ENCODE measurements around the gene TSR1. TPM values are rescaled to one million over a fixed set of nuclear protein-coding genes. Genes with fewer than 3 reads are reported as not detected.

Gene TSR1
- total and polyA plus RNA-seq, 10 donors = 8.2 to 30.4 (median 19.6) TPM

GRCh38 chr17:2372180-2372579, 35.9 kb upstream of the TSR1 start:
- Histone ChIP-seq H3K4me1 (peaks cover 0 to 17% (median 0%) of the 10 kb centered on the region in 6 donors), H3K36me3 (peaks cover 0 to 90% (median 47%) of the 10 kb centered on the region in 6 donors), H3K27me3 (replicated peaks in 1 of 7) (no peaks in the 10 kb centered on the region), H3K9me3 (no peaks in the 10 kb centered on the region), H3K27ac (no peak overlapping the region), H3K4me3 (no peak overlapping the region)
- no peak for TF ChIP-seq POLR2A (IDR thresholded peaks at IDR 0.05)
- TF ChIP-seq POLR2AphosphoS5 (IDR thresholded peaks at IDR 0.05) = no peak
- TF ChIP-seq CTCF (IDR thresholded peaks at IDR 0.05 in 8 of 11, conservative IDR thresholded peaks at IDR 0.05 in 3 of 11) = no peak
- intact Hi-C loops (cut with DNase I; ENCODE audit: low total_unique reads) = no loop called here
- 96 to 98% (median 97%) methylated on average over 19 to 26 of the region's 26 CpGs for WGBS, 5 donors
- no peak for DNase-seq

- no peak overlapping the region for H3K4me3 ChIP-seq
- no peak for DNase-seq
- H3K27me3 ChIP-seq (replicated peaks in 1 of 7) = no peaks in the 10 kb centered on the region
- 91 to 98% (median 94%) methylated on average over 27 to 30 of the region's 30 CpGs for WGBS, 5 donors
- no peak overlapping the region for H3K27ac ChIP-seq
- TF ChIP-seq CTCF (IDR thresholded peaks at IDR 0.05 in 8 of 11, conservative IDR thresholded peaks at IDR 0.05 in 3 of 11) (no peak), POLR2AphosphoS5 (IDR thresholded peaks at IDR 0.05) (peak in 1 of 3 donors; percentile 47), POLR2A (IDR thresholded peaks at IDR 0.05) (no peak)
- peaks cover 0 to 17% (median 0%) of the 10 kb centered on the region in 6 donors for H3K4me1 ChIP-seq
- no peaks in the 10 kb centered on the region for H3K9me3 ChIP-seq
- intact Hi-C loops (cut with DNase I; ENCODE audit: low total_unique reads) = no loop called here
- peaks cover 0 to 90% (median 47%) of the 10 kb centered on the region in 6 donors for H3K36me3 ChIP-seq
Observed at GRCh38 chr17:2371183-2372130, 35.2 kb upstream of the TSR1 start.

DNA sequence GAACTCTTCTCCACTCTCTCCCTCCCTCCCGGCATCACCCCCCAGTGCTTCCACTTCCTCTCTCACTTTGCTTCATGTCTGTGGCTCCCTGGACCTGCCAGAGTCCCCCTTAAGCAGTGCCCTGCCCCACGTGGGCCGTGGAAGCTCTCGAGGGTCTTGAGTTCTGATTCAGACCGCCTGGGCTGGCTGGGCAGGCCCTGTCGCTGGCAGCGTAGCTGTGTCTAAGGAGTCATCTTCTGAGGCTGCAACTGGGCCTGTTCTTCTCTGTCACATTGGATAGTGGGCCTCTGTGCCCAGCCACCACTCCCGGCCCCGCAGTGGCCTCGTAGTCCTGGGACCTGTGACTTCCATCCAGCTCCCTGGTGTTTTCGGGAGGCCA, 33.9 kb upstream of the TSR1 start:
- no peak overlapping the region for H3K27ac ChIP-seq
- no peak overlapping the region for H3K4me3 ChIP-seq
- H3K27me3 ChIP-seq (replicated peaks in 1 of 7) = no peaks in the 10 kb centered on the region
- H3K4me1 ChIP-seq = peaks cover 0 to 17% (median 0%) of the 10 kb centered on the region in 6 donors
- no peaks in the 10 kb centered on the region for H3K9me3 ChIP-seq
- no peak for DNase-seq
- intact Hi-C loops (cut with DNase I; ENCODE audit: low total_unique reads) = no loop called here
- no peak for TF ChIP-seq CTCF (IDR thresholded peaks at IDR 0.05 in 8 of 11, conservative IDR thresholded peaks at IDR 0.05 in 3 of 11)
- TF ChIP-seq POLR2AphosphoS5 (IDR thresholded peaks at IDR 0.05) = no peak
- TF ChIP-seq POLR2A (IDR thresholded peaks at IDR 0.05) = no peak
- peaks cover 0 to 90% (median 42%) of the 10 kb centered on the region in 6 donors for H3K36me3 ChIP-seq
- 85 to 91% (median 89%) methylated on average over 7 to 11 of the region's 11 CpGs for WGBS, 5 donors

GRCh38 chr17:2369551-2370210, 33.4 kb upstream of the TSR1 start:
- DNase-seq = no peak
- 62 to 82% (median 74%) methylated on average over 18 to 20 of the region's 20 CpGs for WGBS, 5 donors
- peaks cover 0 to 90% (median 43%) of the 10 kb centered on the region in 6 donors for H3K36me3 ChIP-seq
- H3K27ac ChIP-seq = no peak overlapping the region
- H3K4me3 ChIP-seq = no peak overlapping the region
- no peaks in the 10 kb centered on the region for H3K9me3 ChIP-seq
- H3K27me3 ChIP-seq (replicated peaks in 1 of 7) = no peaks in the 10 kb centered on the region
- intact Hi-C loops (cut with DNase I; ENCODE audit: low total_unique reads) = loop anchor here (10.0 kb wide), 1 partner anchor 45 kb away; no protein-coding TSS in a partner anchor
- peaks cover 0 to 17% (median 0%) of the 10 kb centered on the region in 6 donors for H3K4me1 ChIP-seq
- TF ChIP-seq POLR2A (IDR thresholded peaks at IDR 0.05) = no peak
- no peak for TF ChIP-seq POLR2AphosphoS5 (IDR thresholded peaks at IDR 0.05)
- no peak for TF ChIP-seq CTCF (IDR thresholded peaks at IDR 0.05 in 8 of 11, conservative IDR thresholded peaks at IDR 0.05 in 3 of 11)

All from spleen (tissue), 11 donors.